Smooth muscle cell of the brain vasculature (primary cell): ENCODE results near the gene RNF8.
"Not testable (repeated sequence)": the region's sequence is repeated elsewhere in the genome, so short reads cannot be mapped to it uniquely, and the experiment has no call there.

ENCODE experiments used
- DNase-seq: peaks from one replicate; pipeline ENCODE4 v3.0.0-alpha.2; 2012; ENCODE audit warnings: low read depth, low spot score

Gene RNF8

GRCh38 chr6:37399131-37399530, 45.3 kb downstream of the RNF8 start:
- no peak for DNase-seq

DNA sequence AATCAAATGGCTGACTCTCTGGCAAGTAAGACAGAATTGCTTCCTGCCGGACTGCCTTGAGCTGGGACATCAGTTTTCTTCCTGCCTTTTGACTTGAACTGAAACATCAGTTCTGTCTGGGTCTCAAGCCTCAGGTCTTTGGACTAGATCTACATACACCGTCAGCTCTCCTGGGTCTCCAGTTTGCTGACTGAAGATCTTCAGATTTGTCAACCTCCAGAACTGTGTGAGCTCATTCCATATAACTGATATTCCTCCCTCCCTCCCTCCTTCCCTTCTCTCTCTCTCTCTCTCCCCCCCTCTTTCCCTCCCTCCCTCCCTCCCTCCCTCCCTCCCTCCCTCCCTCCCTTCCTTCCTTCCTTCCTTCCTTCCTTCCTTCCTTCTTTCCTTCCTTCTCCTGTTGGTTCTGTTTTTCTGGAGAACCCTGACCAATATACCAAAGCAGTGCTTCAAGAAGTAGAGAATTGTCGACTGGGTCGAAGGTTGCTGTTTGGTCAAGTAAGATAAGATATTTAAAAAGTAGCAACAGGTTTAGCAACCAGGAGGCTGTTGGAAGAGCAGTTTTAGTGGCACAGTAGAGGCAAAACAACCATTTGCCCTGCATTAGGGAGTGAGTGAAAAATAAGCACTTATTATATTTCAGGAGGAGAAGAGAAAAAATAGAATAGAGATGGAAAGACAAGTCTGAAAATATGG, 46.2 kb downstream of the RNF8 start:
- no peak for DNase-seq

- DNase-seq, result not testable (repeated sequence)
Measured at GRCh38 chr6:37401658-37402057, 47.9 kb downstream of the RNF8 start.

DNA sequence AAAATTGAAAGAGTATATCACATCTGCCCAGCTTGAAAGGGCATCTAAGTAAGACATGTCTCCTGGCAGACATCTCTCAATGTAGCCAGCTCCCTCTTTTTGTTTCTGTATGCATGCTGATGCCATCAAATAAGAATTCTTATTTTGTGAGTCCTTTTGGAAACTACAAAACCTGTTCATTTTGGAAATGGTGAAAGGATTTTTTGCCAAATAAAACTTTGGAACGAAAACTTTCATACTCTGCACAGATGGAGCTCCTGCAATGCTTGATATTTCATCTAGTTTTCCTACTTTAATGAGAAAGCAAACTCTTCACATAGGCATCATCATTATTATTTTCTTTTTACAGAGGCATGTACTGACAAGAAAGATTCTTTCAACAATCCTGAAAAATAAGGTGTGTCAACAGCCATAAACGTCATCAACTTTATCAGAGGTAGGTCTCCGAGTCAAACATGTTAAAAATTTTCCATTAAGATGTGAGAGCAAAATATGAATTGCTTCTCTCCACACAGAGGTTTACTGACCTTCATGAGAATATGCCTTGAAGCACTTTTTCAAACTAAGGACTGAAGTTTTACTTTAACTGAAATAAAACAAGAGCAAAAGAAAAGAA, 53.1 kb downstream of the RNF8 start:
- no peak for DNase-seq

DNA sequence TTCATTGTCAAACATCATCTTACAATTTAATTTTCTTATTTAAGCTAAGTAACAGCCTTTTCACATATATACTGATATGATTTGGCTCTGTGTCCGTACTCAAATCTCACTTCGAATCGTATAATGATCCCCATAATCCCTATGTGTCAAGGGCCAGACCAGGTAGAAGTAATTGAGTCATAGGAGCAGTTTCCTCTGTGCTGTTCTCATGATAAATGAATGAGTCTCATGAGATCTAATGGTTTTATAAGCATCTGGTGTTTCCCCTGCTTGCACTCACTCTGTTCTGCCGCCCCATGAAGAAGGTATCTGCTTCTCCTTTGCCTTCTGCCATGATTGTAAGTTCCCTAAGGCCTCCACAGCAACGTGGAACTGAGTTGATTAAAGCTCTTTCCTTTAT, 54.2 kb downstream of the RNF8 start:
- DNase-seq, result no peak

GRCh38 chr6:37409501-37409900, 55.7 kb downstream of the RNF8 start:
- no peak for DNase-seq

DNA sequence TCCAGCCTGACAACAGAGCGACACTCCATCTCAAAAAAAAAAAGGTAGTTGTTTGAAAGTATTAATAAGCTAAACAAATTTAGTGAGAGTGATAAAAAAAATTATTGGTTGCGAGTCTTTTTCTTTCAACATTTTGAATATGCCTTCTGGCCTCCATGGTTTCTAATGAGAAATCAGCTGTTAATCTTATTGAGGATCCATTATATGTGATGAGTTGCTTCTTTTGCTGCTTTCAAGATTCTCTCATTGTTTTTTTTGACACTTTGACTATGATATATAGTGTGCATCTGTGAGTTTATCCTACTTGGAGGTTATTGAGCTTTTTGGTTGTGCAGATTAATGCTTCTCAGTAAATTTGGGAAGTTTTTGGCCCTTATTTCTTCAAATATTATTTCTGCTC, 63.6 kb downstream of the RNF8 start:
- DNase-seq, result no peak

GRCh38 chr6:37418722-37419121, 64.9 kb downstream of the RNF8 start:
- no peak for DNase-seq

- DNase-seq, result no peak
Measured at GRCh38 chr6:37426058-37426944, 72.5 kb downstream of the RNF8 start.

DNA sequence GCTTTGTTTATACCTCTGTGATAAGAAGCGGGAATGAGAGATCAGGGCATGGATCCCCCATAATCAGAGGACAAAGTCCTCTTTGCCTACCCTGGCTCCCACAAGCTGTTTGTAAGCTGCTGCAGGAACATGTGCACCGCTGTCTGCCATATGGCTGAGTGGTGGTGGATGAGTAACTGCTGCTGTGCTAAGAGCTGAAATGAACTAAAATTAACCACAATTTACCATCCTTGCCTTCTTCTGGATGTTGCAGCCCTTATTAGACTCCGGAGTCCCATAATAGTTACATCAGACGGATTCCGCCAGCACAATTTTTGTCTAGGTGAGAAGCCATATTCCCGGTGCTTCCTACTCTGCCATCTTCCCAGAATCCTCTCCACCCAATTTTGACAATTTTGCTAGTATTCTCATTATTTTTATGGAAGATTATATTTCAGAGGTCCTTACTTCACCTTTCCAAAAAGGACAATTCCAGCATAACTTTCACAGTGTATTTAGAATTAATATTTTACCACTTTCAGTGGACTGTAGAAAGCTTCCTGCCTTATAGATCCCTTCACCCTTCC, 73.2 kb downstream of the RNF8 start:
- no peak for DNase-seq

DNA sequence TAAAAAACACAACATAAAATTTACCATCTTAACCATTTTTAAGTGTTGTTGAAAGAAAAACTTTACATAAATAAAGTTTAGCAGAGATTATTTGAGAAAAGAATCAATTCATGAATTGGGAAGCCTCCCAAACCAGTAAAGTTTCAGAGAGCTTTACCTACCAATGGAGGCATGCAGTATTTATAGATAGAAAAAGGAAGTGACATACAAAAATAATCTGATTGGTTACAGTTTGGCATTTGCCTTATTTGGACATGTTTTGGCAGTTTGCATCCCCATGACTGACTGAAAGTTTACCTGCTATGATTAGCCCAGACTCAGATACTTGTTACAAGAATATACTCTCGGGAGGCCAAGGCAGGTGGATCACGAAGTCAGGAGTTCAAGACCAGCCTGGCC, 75.6 kb downstream of the RNF8 start:
- no peak for DNase-seq

GRCh38 chr6:37432590-37432915, 78.8 kb downstream of the RNF8 start:
- no peak for DNase-seq

- peak; percentile 65 for DNase-seq
Measured at GRCh38 chr6:37432916-37433656, 79.3 kb downstream of the RNF8 start, which contains the start of gene CMTR1. CMTR1 (plus strand) TSS chr6:37433221; CDS start chr6:37435630, 2,409 bp downstream.

- DNase-seq, result no peak
Measured at GRCh38 chr6:37433657-37434271, 80.0 kb downstream of the RNF8 start.

DNA sequence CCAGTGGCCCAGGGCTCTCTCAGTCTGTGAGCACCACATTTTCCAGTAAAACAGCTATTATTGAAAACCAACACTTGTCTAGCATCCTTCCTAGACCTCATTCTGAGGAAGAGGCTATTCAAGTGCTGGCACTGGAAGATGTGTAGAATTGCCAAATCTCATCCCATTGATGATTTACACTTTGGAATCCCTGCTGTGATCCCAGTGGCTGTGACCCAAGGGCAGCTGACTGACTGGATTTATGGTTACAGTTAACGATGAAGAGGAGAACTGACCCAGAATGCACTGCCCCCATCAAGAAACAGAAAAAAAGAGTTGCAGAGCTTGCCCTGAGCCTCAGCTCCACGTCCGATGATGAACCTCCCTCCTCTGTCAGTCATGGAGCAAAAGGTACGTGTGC, 81.6 kb downstream of the RNF8 start:
- DNase-seq, result no peak

DNA sequence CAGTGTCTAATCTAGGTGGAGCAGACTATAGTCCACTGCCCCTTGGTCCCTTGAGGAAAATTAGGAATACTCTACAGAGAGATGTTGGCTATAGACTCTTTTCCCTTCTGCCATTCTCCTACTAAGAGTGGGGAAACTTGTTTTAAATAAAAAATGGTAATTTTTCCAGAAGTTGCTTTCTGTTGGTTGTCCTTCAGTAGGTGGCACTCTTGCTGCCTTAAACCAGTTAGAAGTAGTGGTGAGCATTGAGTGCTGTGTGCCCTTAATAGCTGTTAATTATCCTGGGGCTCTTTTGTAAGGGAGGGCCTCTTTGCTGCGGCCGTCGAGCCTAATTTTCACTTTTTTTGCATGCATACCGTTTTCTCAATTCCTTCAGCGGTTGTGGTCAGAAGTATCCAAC, 82.0 kb downstream of the RNF8 start:
- no peak for DNase-seq

DNA sequence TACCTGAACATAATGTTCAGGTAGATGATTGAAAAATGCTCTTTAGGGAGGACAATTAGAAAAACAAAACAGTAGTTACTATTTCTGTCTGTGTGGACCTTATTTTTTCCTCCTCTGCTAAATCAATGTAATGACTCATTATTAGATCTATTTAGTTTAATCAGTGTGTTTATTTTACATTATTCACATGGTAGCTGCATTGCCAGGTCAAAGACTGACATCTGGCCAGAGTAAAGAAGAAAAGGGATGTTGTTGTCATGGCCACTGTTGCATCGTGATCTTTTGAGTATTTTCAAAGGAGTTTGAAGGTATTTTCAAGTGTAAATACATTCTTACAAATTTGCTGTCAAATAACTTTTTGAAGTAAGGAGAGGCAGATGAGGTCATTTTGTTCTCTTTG, 85.1 kb downstream of the RNF8 start:
- no peak for DNase-seq

- no peak for DNase-seq
Measured at GRCh38 chr6:37441651-37442050, 87.9 kb downstream of the RNF8 start.

GRCh38 chr6:37442416-37443215, 88.8 kb downstream of the RNF8 start:
- no peak for DNase-seq

GRCh38 chr6:37443216-37443542, 89.4 kb downstream of the RNF8 start:
- not testable (repeated sequence) for DNase-seq
